GM19240 (cell line): ENCODE results near the gene ZNF24.

ENCODE experiments used
- DNase-seq: peaks from one replicate; pipeline ENCODE4 v3.0.0; 2011; ENCODE audit warnings: low spot score; ENCODE audit not compliant: insufficient read length

Gene ZNF24

DNA sequence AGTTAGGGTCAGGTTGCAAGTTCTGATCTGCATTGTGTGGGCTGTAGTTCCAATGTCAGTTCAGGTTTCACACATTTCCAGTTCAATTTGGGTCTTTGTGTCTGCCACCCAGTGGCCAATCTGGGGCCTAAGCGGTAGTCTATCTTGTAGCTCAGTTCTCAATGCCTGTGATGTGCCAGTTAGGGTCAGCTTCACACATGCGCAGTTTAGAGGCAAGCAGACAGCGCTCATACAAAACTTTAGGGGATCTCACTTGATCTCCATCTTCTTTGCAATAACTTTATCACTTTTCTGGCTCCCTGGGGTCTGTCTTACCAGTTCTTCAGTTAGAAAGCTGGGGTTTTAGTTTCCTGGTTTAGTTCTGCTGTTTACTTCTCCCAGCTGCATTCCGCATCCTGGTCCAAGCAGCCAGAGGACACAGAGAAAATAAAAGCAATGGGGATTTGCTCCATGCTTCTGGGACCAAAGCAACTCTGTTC is 11.0 kb upstream of the ZNF24 start:
- peak; percentile 26 for DNase-seq

DNA sequence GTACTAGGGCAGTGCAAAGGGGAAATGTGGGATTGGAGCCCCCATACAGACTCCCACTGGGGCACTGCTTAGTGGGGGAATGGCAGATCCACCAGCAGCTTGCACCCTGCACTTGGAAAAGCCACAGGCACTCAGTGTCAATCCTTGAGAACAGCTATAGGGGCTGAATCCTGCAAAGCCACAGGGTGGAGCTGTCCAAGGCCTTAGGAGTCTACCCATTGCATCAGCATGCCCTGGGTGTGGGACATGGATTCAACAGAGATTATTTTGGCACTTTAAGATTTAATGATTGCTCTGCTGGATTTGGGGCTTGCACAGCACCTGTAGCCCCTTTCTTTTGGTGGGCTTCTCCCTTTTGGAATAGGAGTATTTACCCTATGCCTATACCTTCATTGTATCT is 8.6 kb upstream of the ZNF24 start:
- no peak for DNase-seq

DNA sequence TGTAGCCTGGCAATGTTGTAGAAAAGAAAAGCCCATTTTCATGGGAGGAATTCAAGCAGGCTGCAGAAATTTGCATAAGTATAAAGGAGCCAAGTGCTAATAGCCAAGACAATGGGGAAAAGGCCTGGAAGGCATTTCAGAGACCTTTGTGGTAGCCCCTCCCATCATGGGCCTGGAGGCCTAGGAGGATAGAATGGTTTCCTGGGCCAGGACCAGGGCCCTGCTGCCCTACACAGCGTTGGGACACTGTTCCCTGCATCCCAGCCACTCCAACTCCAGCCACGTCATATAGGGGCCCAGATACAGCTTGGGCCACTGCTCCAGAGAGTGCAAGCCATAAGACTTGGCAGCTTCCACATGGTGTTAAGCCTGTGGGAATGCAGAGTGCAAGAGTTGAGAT is 8.1 kb upstream of the ZNF24 start:
- DNase-seq: no peak

DNA sequence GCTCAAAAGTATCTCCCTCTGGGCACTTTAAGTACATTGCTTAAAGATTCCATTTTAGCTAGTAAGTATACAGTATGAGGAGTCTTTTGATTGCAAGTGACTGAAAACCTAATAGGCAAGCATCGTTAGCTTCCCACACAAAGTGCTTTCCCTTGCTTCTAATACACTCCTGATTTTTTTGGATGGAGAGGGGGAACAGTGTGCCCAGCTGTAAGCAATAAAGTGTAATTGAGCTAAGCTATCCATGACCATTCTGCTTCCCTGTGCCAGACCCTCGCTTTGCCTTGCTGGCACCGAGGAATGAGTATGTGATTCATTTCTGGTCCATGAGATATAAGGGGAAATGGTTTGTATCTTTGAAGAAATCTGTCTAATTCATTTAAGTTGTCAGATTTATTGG is 3.8 kb upstream of the ZNF24 start:
- DNase-seq: no peak

DNA sequence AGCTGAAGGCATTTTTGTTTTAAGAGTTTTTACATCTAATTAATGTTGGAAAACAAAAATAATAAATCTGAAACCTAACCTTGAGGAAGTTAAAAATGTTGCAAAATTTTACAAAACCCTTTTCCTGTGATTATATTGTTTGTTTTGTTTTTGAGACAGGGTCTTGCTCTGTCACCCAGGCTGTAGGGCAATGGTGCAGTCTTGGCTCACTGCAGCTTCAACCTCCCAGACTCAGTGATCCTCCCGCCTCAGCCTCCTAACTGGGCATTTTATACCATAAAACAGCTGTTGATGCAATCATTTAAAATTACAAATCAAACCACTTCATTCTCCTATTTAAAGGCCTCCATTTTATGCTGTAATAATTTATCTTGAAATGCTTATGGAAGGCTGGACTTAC is 1.7 kb upstream of the ZNF24 start:
- no peak for DNase-seq

DNA sequence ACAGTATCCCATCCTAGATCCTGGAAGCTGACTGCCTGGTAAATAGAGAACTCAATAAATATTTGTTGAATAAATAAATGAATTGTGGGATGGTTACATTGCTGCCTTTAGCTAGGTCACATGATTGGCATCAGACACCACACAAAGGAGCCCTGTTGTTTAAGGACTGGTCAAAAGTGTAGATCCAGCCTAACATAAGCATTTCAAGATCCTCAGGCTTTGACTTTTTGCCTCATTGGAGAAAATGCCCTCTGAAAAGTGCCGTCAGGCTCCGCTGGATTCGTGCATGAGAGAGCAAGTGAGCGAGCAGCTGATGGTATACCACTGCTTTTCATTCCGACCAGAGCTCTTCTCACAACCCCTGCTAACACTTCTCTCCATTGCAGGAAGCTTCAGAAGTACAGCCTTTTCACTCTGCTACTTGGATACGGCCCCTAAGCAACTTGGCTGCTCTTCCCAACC is 1.3 kb upstream of the ZNF24 start:
- no peak for DNase-seq

DNA sequence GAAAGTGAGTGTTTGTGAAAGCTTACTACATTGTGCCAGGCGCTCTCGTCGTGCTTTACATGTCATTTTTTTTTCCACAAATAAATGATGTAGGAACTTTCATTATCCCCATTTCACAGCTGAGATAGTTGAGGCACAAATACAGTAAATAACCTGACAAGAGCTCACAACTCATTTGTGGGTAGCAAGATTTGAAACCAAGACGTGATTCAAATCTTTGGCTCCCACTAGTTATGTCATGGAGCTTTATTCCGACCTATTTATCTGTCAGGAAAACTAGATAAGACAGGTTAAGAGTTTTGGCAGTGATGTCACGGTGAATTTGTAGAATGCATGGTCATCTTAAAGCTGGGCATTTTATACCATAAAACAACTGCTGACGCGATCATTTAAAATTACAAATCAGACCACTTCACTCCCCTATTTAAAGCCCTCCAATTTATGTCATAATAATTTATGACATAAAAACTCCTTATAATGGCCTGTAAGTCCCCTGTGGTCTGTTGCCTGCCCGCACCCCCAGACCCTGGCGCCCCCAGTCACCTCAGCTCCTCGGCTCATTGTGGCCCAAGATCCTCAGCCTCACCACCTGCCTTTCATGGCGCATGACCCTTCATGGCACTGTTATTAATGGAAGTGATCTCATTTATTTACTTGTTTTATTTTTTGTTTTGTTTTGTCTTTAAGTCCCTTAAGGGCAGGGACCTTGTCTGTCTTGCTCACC is 678 bp upstream of the ZNF24 start:
- DNase-seq: no peak

DNA sequence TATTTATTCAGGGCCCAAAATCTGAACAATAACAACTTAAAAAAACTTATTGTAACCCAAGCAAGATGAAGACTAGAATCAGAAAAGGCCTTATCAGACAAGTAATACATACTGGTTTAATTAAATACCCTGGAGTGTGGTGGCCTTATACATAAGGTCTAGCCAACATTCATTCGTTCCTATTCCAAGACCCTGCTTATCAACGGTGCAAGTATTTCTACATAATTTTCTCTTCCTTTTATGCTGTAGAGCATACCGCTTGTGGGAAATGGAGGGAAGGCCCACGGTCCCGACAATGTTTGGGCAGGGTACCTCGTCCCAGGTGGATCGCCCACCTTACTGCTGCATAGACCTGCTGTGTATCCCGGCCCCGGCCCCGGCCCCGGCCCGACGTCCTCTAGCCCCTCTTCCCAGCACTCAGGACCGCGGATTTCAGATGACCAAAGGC is 708 bp downstream of the ZNF24 start:
- DNase-seq: no peak

DNA sequence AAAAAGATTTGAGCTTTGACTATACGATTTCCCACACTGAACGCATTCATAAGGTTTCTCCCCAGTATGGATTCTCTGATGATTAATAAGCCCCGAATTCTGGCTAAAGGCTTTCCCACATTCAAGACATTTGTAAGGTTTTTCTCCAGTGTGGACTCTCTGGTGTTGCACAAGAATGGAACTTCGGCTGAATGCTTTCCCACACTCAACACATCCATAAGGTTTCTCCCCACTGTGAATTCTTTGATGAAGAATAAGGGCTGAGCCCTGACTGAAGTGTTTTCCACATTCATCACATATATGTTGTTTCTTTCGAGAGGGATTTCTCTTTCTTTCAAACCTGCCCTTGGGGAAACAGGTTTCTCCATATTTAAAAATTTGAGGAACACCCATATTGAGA is 6.9 kb downstream of the ZNF24 start:
- no peak for DNase-seq

DNA sequence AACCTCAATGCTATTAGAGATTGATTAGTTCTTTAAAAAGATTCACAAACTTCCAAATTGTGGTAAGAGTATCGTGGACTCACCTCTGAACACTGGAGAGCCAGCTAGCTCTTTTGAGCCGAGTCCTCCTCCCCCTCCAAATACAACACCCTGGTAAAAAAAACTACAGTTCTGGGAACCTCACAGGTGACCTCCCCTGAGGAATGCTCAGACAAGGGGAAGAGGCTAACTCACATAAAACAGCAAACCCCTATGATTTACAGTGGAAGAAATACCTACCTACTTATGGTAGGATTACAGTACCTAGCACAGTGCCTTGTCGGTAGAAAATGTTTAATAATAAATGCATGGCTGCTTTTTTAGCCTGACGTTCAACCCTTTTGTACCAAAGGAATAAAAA is 8.4 kb downstream of the ZNF24 start:
- DNase-seq: no peak

DNA sequence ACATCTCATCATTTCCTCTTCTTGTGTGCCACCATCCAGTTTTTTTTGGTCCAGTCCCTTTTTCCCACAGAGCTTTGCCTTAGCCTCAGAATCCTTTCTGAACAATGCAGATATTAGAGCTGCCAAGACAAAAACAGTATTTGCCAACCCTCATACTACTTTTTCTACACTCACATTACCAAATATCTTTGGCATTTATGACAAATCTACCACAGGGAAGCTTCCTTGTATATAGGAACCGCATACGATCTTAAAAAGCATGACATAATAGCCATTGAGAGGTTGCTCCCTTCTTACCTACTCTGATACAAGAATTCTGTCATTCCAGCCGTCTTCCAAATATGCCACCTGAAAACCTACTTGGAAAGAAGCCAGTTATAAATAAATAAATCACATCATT is 9.4 kb downstream of the ZNF24 start:
- no peak for DNase-seq

DNA sequence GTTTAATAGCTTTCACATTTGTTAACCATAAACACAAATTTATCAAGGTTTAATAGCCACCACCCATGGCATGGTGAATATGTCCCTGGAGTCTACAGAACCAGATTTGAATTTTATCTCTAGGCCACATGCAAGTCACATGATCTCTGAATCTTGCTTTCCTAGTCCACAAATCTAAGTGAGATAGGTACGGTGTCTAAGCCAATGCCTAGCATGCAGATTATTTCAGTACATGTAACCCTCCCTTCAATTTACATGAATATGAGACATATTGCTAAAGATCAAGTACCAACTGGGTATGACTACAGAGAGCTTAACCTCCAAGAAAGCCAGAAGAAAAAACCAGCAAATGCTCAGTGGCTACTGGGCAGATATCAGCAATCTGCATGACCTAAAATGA is 10.0 kb downstream of the ZNF24 start:
- no peak for DNase-seq

DNA sequence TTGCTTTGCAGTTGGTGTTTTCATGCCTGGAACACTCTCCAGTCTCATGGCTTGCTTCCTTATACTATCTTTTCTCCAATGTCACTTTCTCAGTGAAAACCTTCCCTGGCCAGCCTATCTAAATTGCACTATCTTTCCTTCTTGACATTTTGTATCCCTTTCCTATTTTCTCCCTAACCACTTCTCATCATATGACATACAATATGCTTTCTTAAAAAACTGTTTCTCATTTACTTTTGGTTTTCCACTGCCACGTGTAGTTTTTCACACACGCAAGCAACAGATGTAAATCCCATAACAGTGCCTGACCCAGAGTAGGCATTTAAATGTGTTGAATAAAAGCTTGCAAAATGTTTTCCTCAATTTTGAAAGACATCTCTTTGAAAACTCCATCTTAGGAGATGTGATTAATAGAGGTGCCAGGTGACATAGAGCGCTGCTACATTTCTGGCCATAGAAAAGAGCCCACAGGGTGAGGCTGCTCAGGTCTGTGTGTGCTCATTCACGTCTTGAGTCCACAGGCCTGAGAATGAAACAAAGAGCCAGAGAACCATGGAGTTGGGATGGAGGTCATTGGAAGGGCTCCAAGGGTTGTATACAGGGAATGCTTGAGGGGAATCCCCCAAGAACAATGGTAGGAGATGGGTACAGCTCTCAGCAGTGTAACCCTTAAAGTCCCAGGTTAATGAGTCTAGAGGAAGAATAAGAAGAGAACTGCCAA is 12.7 kb downstream of the ZNF24 start:
- DNase-seq: no peak

DNA sequence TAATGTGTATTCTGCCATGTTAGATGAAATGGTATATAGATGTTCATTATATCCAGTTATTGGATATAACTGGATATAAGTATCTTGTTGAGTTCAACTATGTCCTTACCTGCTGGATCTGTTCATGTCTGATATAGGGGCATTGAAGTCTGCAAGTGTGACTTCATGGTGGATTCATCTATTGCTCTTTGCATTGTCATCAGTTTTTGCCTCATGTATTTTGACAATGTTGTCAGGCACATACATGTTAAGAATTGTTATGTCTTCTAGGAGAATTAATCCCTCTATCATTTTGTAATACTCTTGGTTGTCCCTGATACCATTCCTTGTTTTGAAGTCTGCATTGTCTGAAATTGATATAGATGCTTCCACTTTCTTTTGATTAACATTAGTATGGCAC is 15.4 kb downstream of the ZNF24 start:
- no peak for DNase-seq

DNA sequence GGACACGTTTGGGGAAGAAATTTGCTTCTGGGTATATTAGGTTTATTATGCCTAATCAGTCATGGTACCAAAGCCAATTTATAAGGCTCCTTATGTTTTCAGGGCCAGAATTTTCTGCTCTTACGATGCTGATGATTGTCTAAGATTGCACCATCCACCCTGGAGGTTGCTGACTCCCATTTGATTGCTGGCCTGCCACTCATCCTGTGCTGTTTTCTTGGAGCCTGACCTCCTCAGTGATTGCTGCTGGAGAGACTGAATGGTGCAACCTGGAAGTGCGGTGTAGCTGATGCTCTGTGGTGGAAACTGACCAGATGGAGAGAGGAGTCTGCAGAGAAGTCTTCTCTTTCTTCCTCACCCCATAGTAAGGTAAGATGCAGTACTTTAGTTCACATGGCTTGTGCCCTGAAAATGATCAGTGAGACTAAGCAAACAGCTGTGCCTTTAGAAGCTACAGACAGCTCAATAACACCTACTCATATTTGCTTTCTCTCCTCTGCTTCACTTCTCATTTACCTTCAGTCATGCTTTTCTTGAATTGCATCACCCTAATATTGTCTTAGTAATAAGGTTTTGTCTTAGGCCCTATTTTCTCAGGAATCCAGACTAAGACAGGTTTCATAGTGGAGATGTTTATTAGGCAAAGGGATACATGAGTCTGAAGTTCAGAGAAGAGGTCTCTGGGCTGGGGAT is 17.4 kb downstream of the ZNF24 start:
- DNase-seq: no peak

DNA sequence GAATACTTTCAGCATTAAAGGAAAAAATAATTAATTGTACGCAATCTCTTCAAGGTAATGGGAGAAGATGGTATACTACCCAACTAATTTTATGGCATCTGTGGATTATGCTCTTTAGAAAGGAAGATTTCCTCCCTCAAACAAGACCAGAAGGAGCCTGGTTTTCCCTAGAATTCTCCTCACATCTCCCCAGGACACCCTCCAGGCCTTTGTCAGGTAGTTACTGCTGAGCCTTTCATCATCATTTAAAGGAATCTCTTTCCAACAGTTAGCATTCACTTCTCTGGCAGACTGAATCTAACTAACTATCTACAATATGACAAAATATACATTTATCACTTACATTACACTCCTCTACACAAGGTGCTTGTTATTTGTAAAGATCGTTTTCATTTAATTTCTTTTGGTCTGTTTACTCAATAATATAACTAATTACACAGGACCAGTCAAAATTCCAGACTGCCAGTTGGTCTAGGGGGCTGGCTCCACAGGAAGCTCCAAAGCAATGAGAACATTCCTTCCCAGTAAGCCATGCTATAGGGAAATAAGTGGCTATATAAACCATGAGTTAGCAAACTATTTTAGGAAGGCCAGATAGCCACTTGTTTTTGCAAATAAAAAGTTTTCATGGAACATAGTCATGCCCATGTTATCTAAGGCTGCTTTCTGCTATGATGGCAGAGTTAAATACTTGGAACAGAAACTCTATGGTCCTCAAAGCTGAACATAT is 19.1 kb downstream of the ZNF24 start:
- no peak for DNase-seq

DNA sequence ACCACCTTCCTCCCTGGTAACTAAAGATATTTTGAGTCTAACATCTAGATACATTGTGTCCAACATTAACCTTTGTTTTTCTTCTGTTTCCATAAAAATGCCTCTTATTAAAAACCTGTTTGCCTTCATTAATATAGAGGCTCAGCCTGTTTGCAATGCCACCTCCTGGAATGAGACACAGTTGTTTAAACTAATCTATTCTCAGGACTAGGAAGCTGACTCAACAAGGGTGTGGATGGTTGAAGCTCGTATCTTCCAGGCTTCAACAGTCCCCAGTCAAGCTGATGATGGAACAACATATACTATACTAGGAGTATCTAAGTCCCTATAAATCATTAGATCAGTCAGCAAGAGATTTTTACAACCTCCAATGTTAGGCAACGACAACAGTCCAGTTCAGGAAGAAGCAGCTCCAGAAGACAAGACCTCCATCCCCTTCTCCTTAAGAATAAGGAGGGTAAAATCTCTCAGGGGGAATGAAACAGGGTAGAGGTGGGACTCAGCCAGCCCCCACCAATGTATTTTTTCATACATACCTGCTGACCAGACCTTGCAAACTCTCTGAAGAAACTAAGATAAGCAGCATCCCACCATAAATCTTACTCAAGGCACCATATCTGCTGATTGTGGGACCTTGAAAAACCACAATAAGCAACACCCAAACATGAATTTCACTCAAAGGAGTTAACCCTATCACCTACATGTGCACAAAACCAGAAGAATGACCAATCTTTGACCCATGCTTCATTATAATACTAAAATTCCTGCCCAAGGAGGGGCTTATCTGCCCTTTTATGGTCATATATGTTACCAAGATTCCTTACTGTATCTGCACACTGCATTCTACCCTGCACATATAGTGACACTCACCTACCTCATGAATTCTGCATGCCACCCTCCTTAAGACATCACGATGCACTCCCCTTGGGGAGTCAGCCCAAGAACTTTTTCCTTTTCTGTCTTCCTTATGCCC is 21.4 kb downstream of the ZNF24 start:
- DNase-seq: no peak

DNA sequence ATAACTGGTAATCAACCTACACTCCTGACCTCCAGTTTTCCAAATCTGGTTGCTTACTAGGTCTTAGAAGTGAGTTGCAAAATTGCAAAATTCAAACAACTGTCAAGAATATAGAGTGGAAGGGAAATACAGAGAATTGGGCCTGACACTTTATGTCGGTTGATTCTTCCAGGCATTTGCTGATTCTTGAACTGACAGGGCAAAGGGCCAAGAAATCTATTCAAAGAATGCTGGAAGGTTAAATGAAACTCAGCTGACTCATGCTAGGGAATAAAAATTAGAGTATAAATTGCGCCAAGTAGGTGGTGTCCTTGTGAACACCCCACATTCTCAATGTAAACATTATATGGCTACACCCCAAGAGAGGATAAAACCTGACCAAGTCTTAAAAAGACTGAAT is 32.7 kb downstream of the ZNF24 start:
- no peak for DNase-seq

DNA sequence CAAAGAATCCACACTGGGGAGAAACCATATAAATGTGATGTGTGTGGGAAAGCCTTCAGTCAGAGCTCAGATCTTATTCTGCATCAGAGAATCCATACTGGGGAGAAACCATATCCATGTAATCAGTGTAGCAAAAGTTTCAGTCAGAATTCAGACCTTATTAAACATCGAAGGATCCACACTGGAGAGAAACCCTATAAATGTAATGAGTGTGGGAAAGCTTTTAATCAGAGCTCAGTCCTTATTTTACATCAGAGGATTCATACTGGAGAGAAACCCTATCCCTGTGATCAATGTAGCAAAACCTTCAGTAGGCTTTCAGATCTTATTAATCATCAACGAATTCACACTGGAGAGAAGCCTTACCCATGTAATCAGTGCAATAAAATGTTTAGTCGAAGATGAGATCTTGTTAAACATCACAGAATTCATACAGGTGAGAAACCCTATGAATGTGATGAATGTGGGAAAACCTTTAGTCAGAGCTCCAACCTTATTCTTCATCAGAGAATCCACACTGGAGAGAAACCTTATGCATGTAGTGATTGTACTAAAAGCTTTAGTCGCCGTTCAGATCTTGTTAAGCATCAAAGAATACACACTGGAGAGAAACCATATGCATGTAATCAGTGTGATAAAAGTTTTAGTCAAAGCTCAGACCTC is 37.5 kb downstream of the ZNF24 start:
- no peak for DNase-seq

DNA sequence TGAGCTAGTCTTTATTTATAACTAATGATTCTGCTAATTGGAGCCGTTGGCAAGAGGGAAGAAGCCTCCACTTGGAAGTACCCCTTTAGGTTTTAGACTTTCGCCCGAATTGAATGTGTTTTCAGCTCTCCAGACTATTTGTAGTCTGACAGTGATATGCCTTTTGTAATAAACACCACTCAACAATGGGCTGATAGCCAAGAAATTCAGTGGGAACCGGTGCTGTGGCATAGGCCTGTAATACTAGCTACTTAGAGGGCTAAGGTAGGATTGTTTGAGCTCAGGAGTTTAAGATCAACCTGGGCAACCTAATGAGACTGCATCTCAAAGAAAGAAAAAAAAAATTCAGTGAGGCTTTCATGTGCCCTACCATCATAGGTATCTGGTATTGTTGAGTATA is 40.6 kb downstream of the ZNF24 start:
- no peak for DNase-seq
